ENCODE results near the gene TCEANC2.
A peak's percentile ranks its signal among the peaks of the same experiment; 100 is the strongest.
"Not testable (repeated sequence)": the region's sequence is repeated elsewhere in the genome, so short reads cannot be mapped to it uniquely, and the experiment has no call there.

The TCEANC2 gene

GRCh38 chr1:54028306-54029251 lies 24.8 kb upstream of the TCEANC2 start:
- DNase-seq, result no peak

GRCh38 chr1:54037476-54037875 lies 15.9 kb upstream of the TCEANC2 start:
- DNase-seq, result no peak

GRCh38 chr1:54041806-54042205 lies 11.6 kb upstream of the TCEANC2 start:
- no peak for DNase-seq

GRCh38 chr1:54045496-54045895 lies 7.9 kb upstream of the TCEANC2 start:
- DNase-seq, result no peak

GRCh38 chr1:54046671-54047383 lies 6.6 kb upstream of the TCEANC2 start:
- no peak for DNase-seq

DNA sequence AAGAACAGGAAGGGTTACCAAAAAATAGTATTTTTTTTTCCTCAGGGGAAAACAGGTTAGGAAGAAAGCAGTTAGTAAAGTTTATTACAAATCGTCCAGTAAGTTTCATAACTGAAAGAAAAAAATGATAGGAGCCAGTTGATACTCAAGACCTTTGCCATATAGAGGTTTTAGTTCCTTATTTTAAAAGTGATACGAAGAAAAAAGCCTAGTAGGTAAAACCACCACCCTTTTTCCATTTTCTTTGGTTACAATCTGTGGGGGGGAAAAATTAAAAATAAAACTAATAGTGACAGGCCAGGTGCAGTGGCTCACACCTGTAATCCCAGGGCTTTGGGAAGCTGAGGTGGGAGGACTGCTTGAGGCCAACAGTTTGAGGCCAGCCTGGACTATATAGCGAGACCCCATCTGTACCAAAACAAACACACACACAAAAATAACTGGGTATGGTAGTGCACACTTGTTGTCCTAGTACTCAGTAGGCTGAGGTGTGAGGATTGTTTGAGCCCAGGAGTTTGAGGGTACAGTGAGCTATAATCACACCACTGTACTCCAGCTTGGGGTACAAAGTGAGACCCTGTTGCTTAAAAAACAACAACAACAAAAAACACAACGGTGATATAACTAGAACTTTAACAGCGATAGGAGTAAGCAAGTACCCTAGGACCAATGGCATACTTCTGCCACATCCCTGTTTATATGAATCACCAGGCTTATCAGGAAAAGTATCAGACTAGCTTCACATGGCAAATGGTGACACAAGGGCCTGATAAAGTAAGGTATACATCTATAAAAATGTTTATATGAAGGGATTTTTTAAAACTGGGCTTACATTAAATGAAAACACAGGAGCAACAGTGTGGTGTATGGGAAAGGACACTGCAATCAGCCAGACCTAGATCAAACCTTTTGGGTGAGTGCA lies 5.8 kb upstream of the TCEANC2 start:
- DNase-seq, result no peak

- DNase-seq, result not testable (repeated sequence)
Observed at GRCh38 chr1:54050435-54050834, 3.0 kb upstream of the TCEANC2 start.

DNA sequence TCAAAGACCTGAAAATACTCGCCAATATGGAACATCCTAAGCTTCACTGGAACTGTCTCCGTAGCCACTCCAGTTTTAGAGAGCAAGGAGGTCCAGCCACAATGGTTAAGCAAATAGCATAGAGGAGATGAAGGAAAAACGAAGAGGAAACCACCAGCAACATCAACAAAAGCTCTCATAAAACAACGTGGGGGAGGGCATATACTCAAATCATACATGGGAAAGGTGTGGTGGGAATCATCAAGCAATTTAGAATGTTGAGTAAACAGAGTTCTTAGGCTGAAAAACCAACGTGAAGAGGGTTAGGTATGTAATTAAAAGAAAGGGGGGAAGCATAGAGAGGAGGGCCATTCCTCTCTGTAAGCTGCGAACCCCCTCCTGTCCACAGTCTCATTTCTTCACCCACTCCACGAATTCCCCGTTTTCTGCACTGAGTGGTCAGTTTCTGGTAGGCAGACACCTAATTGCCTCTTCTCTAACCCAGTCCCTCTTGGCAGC lies 1.4 kb upstream of the TCEANC2 start:
- DNase-seq, result no peak

- DNase-seq, result peak; percentile 55
Observed at GRCh38 chr1:54052431-54052933, 926 bp upstream of the TCEANC2 start.

- no peak for DNase-seq
Observed at GRCh38 chr1:54053745-54054437, 483 bp downstream of the TCEANC2 start.

- DNase-seq, result peak; percentile 18
Observed at GRCh38 chr1:54054438-54054749, 986 bp downstream of the TCEANC2 start.

DNA sequence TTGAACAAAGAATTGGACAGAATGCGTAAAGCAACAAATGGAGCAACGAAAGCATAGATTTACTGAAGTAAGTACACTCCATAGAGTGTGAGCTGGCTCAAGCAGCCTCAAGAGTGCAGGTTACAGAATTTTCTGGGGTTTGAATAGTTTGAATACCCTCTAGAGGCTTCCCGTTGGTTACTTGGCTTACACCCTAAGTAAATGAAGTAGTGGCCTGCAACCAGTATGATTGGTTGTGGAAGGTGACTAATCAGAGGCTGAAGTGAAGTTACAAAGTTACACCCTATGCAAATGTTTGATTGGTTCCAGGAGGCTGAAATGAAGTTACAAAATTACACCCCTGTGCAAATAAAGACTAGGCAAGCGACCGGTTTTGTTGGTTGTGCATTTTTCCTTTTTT lies 10.9 kb downstream of the TCEANC2 start:
- no peak for DNase-seq

GRCh38 chr1:54069791-54070170 lies 16.4 kb downstream of the TCEANC2 start:
- no peak for DNase-seq

DNA sequence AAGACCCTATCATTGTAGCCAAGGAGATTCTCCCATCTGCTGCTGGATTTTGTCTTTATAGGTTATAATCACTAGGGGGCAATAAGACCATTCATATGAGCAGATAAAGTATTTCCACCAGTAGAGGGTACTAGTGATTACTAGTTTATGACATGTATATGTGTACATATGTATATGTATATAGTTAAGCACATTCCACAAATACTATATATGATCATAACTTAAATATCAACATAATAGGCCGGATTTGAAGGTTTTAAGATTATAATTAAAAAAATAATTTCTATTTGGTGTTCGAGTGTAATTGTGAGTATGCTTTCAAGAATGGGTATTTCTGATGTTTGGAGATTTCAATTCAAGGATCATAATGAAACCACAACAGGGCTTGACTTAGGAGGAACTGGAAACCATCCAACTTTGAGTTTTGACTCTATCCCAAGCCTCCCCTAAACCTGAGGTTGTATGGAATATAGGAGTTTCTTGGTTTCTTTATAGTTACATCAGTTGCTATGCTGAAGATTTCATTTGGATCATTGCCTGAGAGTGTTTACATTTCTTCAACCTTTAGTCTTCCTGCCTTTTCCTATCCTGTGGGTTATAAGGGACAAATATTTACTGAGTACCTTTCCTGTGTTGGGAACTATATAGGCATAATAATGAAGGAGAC lies 16.9 kb downstream of the TCEANC2 start:
- DNase-seq, result peak; percentile 48

GRCh38 chr1:54077359-54077758 lies 24.0 kb downstream of the TCEANC2 start:
- no peak for DNase-seq

DNA sequence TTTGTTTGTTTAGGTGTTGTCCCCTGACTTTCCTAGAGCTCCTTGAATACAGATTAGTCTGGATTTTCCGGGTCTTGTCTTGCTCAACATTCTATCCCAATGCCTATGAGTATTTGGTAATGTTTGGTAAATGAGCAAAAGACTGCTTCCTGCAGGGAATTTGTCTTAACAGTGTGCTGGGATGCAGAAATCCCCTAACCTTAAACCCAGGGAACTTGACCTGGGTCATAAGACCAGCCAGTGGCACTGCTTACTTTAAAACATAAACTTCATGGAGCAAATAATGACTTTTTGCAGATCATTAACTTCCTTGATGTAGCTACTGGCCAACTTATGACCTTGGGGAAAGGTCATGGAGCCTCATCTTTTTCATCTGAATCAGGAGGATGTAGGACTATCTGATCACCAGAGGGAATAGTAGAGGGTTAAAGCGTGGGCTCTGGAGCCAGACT lies 27.2 kb downstream of the TCEANC2 start:
- no peak for DNase-seq

DNA sequence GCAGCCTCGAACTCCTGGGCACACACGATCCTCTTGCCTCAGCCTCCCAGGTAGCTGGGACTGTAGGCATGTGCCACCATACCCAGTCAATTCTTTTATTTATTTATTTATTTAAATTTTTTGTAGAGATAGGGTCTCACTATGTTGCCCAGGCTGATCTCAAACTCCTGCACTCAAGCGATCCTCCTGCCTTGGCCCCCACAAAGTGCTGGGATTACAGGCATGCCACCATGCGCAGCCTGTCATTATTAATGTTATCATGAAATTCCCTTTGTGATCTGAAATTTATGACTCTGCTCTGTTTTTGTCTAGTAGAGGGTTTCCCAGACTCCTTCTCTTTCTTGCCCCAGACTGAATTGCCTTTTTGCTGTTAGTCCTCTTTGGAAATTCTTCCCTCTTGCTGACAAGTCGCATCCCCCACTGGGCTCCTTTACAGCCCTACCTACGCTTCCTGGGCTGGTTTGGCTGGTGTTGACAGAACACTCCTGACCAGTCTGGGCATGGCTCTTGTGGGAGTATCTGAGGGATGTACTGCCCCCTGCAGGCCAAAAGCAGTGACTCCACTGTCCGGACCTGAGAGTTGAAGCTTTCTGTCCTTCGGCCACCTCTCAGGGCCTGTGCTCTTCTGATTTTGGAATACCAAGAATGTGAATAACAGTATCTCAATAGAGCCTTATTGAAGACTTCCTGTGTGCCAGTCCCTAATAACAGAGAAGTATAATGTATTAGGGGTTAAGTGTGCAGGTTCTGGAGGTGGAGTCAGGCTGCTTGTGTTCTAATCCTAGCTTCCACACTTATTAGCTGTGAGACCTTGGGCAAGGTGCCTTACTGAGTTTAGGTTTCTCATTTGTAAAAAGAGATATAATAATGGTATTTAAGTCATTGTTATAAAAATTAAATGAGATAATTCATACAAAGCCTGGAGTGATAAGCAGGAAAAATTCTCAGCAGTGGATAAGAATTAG lies 28.2 kb downstream of the TCEANC2 start:
- DNase-seq, result peak; percentile 73

DNA sequence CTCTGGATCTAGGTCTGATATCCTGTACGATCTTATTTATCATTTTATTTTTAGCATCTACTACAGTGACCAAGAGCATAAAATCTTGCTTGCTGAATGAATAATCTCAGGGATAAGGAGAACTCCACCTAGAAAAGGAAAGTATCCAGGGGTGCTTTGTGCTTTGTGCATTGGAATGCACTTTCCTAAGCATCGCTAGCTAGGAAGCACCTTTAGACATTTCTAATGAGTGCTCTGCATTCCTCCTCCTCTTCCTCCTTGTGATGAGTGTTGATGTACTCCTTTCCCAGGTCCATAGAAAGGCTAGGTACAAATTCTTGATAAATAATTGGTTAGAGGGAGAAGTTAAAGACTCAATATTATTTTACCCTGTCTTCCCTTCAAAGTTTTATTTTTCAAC lies 31.4 kb downstream of the TCEANC2 start:
- no peak for DNase-seq

GRCh38 chr1:54086754-54087153 lies 33.3 kb downstream of the TCEANC2 start:
- DNase-seq, result no peak

- DNase-seq, result no peak
Observed at GRCh38 chr1:54088385-54088784, 35.0 kb downstream of the TCEANC2 start.

All from activated CD4-positive, alpha-beta T cell treated with anti-CD3 and anti-CD28 coated beads, Interleukin-2, Interleukin-6, amounts not matched to agents 100 ng/mL and 50 ng/mL, durations not matched to agents 16 hours and 8 hours (primary cell).